MV-4-11 (cell line): ENCODE measurements around the gene USP32.

Source experiments
- DNase-seq: peaks from one replicate; lab custom pipeline; 2025; lab: John Stamatoyannopoulos, UW

The USP32 gene

DNA sequence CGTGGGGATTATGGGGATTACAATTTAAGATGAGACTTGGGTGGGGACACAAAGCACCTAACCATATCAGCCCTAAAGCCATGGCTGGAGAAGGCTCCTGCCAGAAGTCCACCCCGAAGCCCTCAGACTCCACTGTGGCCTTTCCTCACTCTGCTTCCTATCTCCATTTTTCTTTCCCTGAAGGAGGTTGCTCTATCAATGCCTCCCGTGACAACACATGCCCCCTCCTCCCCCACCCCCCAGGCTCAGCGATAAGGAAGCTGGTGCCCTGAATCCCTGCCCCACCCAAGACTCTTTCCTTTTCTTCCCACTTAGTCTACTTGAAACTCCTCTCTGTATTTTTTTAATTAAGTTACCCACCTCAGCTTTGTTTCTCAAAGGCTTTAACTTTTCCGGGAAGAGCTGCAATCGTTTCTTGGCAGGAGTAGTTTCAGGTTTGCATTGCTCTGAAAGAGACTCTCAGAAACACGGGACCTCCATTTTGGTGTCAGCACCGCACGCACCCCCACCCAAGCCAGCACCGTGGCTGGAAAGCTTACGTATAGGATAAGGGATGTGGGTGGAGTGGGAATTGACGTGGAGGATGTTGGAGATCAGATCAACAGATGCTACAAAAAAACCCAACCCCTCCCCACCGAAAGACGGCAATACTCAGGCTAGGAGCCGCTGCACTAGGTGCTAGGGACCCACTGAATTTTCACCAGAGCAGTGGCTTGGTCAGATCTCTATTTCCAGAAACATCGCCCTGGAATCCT lies 257.4 kb downstream of the USP32 start:
- DNase-seq: peak; percentile 18

GRCh38 chr17:60130466-60130865 lies 261.5 kb downstream of the USP32 start:
- no peak for DNase-seq

- no peak for DNase-seq
Measured at GRCh38 chr17:60129164-60129563, 262.8 kb downstream of the USP32 start.
